ENCODE measurements around the gene HAT1. TPM values are rescaled to one million over a fixed set of nuclear protein-coding genes. Genes with fewer than 3 reads are reported as not detected.

The HAT1 gene
- total RNA-seq, 2 donors from 2014 or later = 58.1 to 74.6 TPM

DNA sequence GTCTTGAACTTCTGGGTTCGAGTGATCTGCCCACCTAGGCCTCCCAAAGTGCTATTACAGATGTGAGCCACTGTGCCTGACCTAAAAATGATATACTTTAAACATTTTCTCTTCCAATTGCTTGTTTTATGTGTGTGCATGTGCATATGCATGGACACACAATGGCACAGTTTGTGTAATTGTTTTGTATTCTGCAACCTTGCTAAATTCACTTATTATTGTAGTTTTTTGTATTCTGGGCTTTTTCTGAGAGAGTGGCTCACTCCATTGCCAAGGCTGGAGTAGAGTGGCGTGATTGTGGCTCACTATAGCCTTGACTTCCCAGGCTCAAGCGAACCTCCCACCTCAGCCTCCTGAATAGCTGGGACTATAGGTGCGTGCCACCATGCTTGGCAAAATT is 8.1 kb downstream of the HAT1 start:
- TF ChIP-seq, protein P1, sequence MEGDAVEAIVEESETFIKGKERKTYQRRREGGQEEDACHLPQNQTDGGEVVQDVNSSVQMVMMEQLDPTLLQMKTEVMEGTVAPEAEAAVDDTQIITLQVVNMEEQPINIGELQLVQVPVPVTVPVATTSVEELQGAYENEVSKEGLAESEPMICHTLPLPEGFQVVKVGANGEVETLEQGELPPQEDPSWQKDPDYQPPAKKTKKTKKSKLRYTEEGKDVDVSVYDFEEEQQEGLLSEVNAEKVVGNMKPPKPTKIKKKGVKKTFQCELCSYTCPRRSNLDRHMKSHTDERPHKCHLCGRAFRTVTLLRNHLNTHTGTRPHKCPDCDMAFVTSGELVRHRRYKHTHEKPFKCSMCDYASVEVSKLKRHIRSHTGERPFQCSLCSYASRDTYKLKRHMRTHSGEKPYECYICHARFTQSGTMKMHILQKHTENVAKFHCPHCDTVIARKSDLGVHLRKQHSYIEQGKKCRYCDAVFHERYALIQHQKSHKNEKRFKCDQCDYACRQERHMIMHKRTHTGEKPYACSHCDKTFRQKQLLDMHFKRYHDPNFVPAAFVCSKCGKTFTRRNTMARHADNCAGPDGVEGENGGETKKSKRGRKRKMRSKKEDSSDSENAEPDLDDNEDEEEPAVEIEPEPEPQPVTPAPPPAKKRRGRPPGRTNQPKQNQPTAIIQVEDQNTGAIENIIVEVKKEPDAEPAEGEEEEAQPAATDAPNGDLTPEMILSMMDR (conservative IDR thresholded peaks at IDR 0.05) = no peak
- Mint-ChIP-seq H3K27ac (no peak overlapping the region), H3K4me3 (no peak overlapping the region), H3K9me3 (no peaks in the 10 kb centered on the region), H3K36me3 (ENCODE audit: low read depth) (peaks cover 55% of the 10 kb centered on the region), H3K4me1 (no peaks in the 10 kb centered on the region), H3K27me3 (ENCODE audit: insufficient read depth) (no peaks in the 10 kb centered on the region)
- no peak overlapping the region for H3K9ac ChIP-seq (ENCODE audit: extremely low read depth, low read length, poor library complexity, severe bottlenecking)
- H3K36me3 ChIP-seq (ENCODE audit: control insufficient read depth, insufficient read depth, low read length) = peaks cover 30% of the 10 kb centered on the region
- no peak for DNase-seq
- no peak overlapping the region for H3K4me3 ChIP-seq (ENCODE audit: low read length)
- no peaks in the 10 kb centered on the region for H3K9me3 ChIP-seq (ENCODE audit: control insufficient read depth, low read length)
- no peaks in the 10 kb centered on the region for H3K27me3 ChIP-seq (ENCODE audit: control insufficient read depth, insufficient read depth, low read length, poor library complexity, severe bottlenecking)
- no peaks in the 10 kb centered on the region for H3K4me1 ChIP-seq (ENCODE audit: control insufficient read depth, insufficient read depth, low read length)
- WGBS, 2 experiments (ENCODE audit: insufficient coverage in 1 of 2, insufficient read length in 1 of 2) = 93 to 96% methylated on average over 4 of the region's 4 CpGs
- H3K27ac ChIP-seq (ENCODE audit: low read depth, low read length) = no peak overlapping the region

DNA sequence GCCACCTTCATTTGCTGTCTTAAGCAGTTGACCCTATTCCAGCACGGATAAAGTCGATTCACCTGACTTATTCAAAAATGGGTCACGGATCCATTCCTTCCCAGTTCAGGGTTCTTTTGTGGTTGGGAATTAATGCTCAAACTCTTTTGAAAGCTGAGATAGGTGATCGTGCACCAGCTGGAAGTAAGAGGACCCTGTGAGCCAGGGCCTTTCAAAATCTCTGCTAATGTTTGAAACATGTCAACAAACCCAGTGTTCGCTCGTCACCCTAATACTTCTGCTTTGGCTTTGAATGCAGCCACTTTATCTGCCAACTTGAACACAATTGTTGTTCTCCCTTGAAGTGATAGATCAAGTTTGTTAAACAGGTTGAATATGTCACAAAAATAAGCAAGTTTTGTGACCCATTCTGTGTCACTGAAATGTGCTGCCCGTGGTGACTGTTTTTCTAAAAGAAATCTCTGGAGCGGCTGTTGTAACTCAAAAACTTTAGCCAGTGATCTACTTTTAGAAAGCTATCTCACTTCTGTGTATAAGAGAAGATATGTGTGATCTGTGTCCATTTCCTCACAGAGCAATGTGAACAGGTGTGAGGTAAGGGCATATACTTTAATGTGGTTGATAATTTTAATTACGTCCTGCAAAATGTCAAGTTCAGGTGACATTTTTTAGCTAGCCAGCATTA is 16.9 kb downstream of the HAT1 start:
- Mint-ChIP-seq H3K27me3 (ENCODE audit: insufficient read depth) (no peaks in the 10 kb centered on the region), H3K9me3 (peaks cover 17% of the 10 kb centered on the region), H3K36me3 (ENCODE audit: low read depth) (peaks cover 31% of the 10 kb centered on the region), H3K4me1 (no peaks in the 10 kb centered on the region), H3K27ac (no peak overlapping the region), H3K4me3 (no peak overlapping the region)
- Histone ChIP-seq H3K9ac (ENCODE audit: extremely low read depth, low read length, poor library complexity, severe bottlenecking) (no peak overlapping the region), H3K4me1 (ENCODE audit: control insufficient read depth, insufficient read depth, low read length) (no peaks in the 10 kb centered on the region), H3K27ac (ENCODE audit: low read depth, low read length) (no peak overlapping the region), H3K36me3 (ENCODE audit: control insufficient read depth, insufficient read depth, low read length) (peaks cover 15% of the 10 kb centered on the region), H3K4me3 (ENCODE audit: low read length) (no peak overlapping the region), H3K9me3 (ENCODE audit: control insufficient read depth, low read length) (peaks cover 18% of the 10 kb centered on the region), H3K27me3 (ENCODE audit: control insufficient read depth, insufficient read depth, low read length, poor library complexity, severe bottlenecking) (no peaks in the 10 kb centered on the region)
- TF ChIP-seq, protein P1 (conservative IDR thresholded peaks at IDR 0.05) = no peak
- DNase-seq = no peak
- WGBS, 2 experiments (ENCODE audit: insufficient coverage in 1 of 2, insufficient read length in 1 of 2) = 96 to 99% methylated on average over 8 to 9 of the region's 9 CpGs

DNA sequence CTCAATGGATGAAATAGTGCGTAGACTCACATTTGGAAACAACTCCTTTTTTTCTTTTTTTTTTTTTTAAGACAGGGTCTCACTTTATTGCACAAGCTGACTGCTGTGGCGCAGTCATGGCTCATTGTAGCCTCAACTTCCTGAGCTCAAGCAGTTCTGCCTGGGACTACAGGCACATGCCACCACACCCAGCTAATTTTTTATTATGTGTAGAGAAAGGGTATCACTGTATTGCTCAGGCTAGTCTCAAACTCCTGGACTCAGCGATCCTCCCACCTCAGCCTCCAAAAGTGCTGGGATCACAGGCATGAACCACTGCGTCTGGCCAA is 17.4 kb downstream of the HAT1 start:
- Histone ChIP-seq H3K36me3 (ENCODE audit: control insufficient read depth, insufficient read depth, low read length) (peaks cover 15% of the 10 kb centered on the region), H3K4me3 (ENCODE audit: low read length) (no peak overlapping the region), H3K9ac (ENCODE audit: extremely low read depth, low read length, poor library complexity, severe bottlenecking) (no peak overlapping the region), H3K9me3 (ENCODE audit: control insufficient read depth, low read length) (peaks cover 18% of the 10 kb centered on the region), H3K27ac (ENCODE audit: low read depth, low read length) (no peak overlapping the region), H3K27me3 (ENCODE audit: control insufficient read depth, insufficient read depth, low read length, poor library complexity, severe bottlenecking) (no peaks in the 10 kb centered on the region), H3K4me1 (ENCODE audit: control insufficient read depth, insufficient read depth, low read length) (no peaks in the 10 kb centered on the region)
- H3K27me3 Mint-ChIP-seq (ENCODE audit: insufficient read depth) = no peaks in the 10 kb centered on the region
- no peaks in the 10 kb centered on the region for H3K4me1 Mint-ChIP-seq
- H3K9me3 Mint-ChIP-seq = peaks cover 17% of the 10 kb centered on the region
- no peak for DNase-seq
- TF ChIP-seq, protein P1 (conservative IDR thresholded peaks at IDR 0.05) = no peak
- peaks cover 28% of the 10 kb centered on the region for H3K36me3 Mint-ChIP-seq (ENCODE audit: low read depth)
- no peak overlapping the region for H3K27ac Mint-ChIP-seq
- 90 to 97% methylated on average over 2 to 4 of the region's 4 CpGs for WGBS, 2 experiments (ENCODE audit: insufficient coverage in 1 of 2, insufficient read length in 1 of 2)
- no peak overlapping the region for H3K4me3 Mint-ChIP-seq

Measured in endodermal cell (in vitro differentiated cells).